Chondrocyte (in vitro differentiated cells): ENCODE data around the gene OR10AD1. TPM values are rescaled to one million over a fixed set of nuclear protein-coding genes. Genes with fewer than 3 reads are reported as not detected.

Experiments
- DNase-seq: peaks from one replicate; pipeline ENCODE4 v3.0.0; 2021; ENCODE audit warnings: mixed read lengths, low spot score
- H3K27ac Mint-ChIP-seq: one replicate; pipeline ENCODE4 v1.8.0; 2021; ENCODE audit warnings: mild to moderate bottlenecking, moderate library complexity, mixed read lengths; ENCODE audit not compliant: unreplicated experiment
- H3K27me3 Mint-ChIP-seq: 2 replicates; pipeline ENCODE4 v1.8.0; 2021; ENCODE audit warnings: low read depth, mixed read lengths
- H3K36me3 Mint-ChIP-seq: 2 replicates; pipeline ENCODE4 v1.8.0; 2021; ENCODE audit warnings: low read depth, mixed read lengths
- H3K4me1 Mint-ChIP-seq: 2 replicates; pipeline ENCODE4 v1.8.0; 2021; ENCODE audit warnings: low read depth, mild to moderate bottlenecking, mixed read lengths
- H3K4me3 Mint-ChIP-seq: one replicate; pipeline ENCODE4 v1.8.0; 2021; ENCODE audit warnings: mild to moderate bottlenecking, moderate library complexity, mixed read lengths; ENCODE audit not compliant: unreplicated experiment
- H3K9me3 Mint-ChIP-seq: 2 replicates; pipeline ENCODE4 v1.8.0; 2021; ENCODE audit warnings: low read depth, mixed read lengths
- CTCF ChIP-seq: fragments of 200-600 bp; sonication (generic); IDR thresholded peaks from 2 replicates; pipeline ENCODE4 v1.5.0; 2021; ENCODE audit warnings: antibody characterized with exemption, mild to moderate bottlenecking, moderate library complexity
- total RNA-seq: library from RNA; stranded (reverse); gene quantifications from 3 replicates; pipeline ENCODE4 v1.2.1, GENCODE V29; 2021

Gene OR10AD1
- total RNA-seq, 1 donor from 2014 or later = not detected

- Mint-ChIP-seq H3K4me3 (peak overlapping the region; percentile 89), H3K4me1 (peaks cover 17% of the 10 kb centered on the region), H3K9me3 (no peaks in the 10 kb centered on the region), H3K36me3 (no peaks in the 10 kb centered on the region), H3K27me3 (peaks cover 38% of the 10 kb centered on the region), H3K27ac (no peak overlapping the region)
- no peak for DNase-seq
- TF ChIP-seq CTCF = peak; percentile 25
These were observed 19.1 kb downstream of the OR10AD1 start for GRCh38 chr12:48183876-48184548.

- Mint-ChIP-seq H3K4me1 (peaks cover 17% of the 10 kb centered on the region), H3K27me3 (peaks cover 45% of the 10 kb centered on the region), H3K27ac (peak within 1 kb of the TSS; percentile 76), H3K36me3 (no peaks in the 10 kb centered on the region), H3K9me3 (no peaks in the 10 kb centered on the region), H3K4me3 (peak within 1 kb of the TSS; percentile 89)
- no peak for DNase-seq
- TF ChIP-seq CTCF = peak; percentile 73
These were observed 19.8 kb downstream of the OR10AD1 start, which contains the start of gene CCDC184 for GRCh38 chr12:48183091-48183875. CCDC184 (plus strand) TSS chr12:48183644; CDS start chr12:48184123, 479 bp downstream.

GRCh38 chr12:48182631-48183030 lies 20.5 kb downstream of the OR10AD1 start:
- peak overlapping the region; percentile 76 for H3K27ac Mint-ChIP-seq
- H3K4me3 Mint-ChIP-seq = peak overlapping the region; percentile 89
- H3K36me3 Mint-ChIP-seq = no peaks in the 10 kb centered on the region
- no peak for DNase-seq
- H3K9me3 Mint-ChIP-seq = no peaks in the 10 kb centered on the region
- H3K27me3 Mint-ChIP-seq = peaks cover 46% of the 10 kb centered on the region
- peaks cover 17% of the 10 kb centered on the region for H3K4me1 Mint-ChIP-seq
- no peak for TF ChIP-seq CTCF

GRCh38 chr12:48180857-48181495 lies 22.1 kb downstream of the OR10AD1 start:
- Mint-ChIP-seq H3K4me1 (peaks cover 20% of the 10 kb centered on the region), H3K4me3 (no peak overlapping the region), H3K9me3 (no peaks in the 10 kb centered on the region), H3K36me3 (no peaks in the 10 kb centered on the region), H3K27me3 (peaks cover 53% of the 10 kb centered on the region), H3K27ac (no peak overlapping the region)
- no peak for DNase-seq
- TF ChIP-seq CTCF = no peak

- Mint-ChIP-seq H3K9me3 (no peaks in the 10 kb centered on the region), H3K36me3 (no peaks in the 10 kb centered on the region), H3K4me1 (peaks cover 24% of the 10 kb centered on the region), H3K27ac (no peak overlapping the region), H3K27me3 (peaks cover 48% of the 10 kb centered on the region), H3K4me3 (no peak overlapping the region)
- no peak for TF ChIP-seq CTCF
- no peak for DNase-seq
These were observed 22.7 kb downstream of the OR10AD1 start for GRCh38 chr12:48180424-48180823.
